Activated CD8-positive, alpha-beta memory T cell treated with anti-CD3 and anti-CD28 coated beads, Interleukin-2, amount 50 U/mL, for 24 hours (primary cell): Measurements from ENCODE around the gene DPM2.

Source experiments
- DNase-seq: peaks from one replicate; pipeline ENCODE4 v3.0.0-alpha.2; 2020; ENCODE audit errors: extremely low read depth

DPM2 gene

GRCh38 chr9:127918183-127919107, 19.2 kb downstream of the DPM2 start:
- no peak for DNase-seq

- no peak for DNase-seq
Measured at GRCh38 chr9:127917603-127918002, 20.1 kb downstream of the DPM2 start.

GRCh38 chr9:127916720-127917581, 20.7 kb downstream of the DPM2 start, which contains the start of gene ST6GALNAC4:
Gene ST6GALNAC4 (minus strand): TSS chr9:127917041. CDS start chr9:127916419, 622 bp downstream.
- DNase-seq, result peak; percentile 83

- no peak for DNase-seq
Measured at GRCh38 chr9:127915801-127916719, 21.6 kb downstream of the DPM2 start.

GRCh38 chr9:127915325-127915752, 22.3 kb downstream of the DPM2 start:
- DNase-seq, result no peak

GRCh38 chr9:127913682-127914081, 24.0 kb downstream of the DPM2 start:
- DNase-seq, result no peak

DNA sequence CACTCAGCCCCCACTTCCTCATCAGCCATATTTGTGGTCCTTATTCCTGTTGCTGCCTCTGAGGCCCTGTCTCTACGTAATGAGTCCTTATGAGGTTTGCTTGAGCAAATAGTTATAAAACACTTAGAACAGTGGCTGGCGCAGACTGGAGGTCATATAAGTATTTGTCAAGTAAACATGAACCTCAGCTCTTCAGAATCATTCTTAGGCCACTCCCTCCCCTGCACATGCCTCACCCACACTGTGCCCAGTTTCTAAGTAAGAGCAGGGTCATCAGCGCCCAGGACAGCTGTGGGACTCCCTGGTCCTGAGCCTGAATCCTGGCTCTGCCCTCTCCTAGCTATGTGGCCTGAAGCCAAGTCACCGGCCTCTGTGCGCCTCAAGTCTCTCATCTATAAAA, 24.8 kb downstream of the DPM2 start:
- no peak for DNase-seq

DNA sequence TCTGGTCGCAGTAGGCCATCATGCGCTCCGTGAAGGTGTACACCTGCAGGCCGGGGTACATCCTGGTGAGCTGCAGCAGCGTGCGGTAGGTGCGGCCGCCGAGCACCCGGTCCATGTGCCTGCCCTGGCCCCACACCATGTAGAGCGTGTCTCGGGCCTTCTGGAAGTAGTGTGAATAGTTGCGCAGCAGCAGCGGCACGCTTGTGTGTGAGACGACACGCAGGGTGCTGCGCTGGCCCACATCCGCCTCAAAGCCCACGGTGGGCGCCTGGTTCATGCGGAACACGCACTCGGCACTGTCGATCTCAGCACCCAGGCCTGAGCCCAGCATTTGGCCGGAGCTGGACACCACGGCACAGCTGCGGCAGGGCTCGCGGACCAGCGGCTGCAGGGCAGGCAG, 25.4 kb downstream of the DPM2 start:
- DNase-seq, result no peak

DNA sequence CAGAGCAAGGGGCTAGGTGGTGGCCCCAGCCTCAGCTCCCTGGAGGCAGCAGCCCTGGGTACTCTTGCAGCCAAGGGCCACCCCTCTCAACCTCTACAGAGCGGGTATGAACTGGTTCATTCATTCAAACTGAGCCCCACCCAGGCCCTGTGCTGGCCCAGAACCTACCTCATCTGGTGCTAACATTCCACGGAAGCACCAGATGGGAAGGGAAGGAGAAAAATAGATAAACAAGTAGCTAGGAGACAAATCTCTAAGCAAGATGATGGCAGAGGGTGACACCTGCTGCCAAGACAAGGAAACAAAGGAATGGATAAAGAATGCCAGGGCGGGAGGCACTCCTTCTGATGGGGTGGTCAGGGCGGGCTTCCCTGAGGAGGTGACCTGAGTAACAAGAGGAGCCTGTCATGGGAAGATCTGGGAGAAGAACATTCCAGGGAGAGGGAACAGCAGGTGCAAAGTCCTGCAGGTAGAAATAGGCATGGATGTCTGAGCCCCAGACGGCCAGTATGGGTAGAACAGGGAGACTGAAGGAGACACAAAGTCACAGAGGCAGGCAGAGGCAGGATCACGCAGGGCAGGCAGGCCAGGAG, 26.9 kb downstream of the DPM2 start:
- no peak for DNase-seq

DNA sequence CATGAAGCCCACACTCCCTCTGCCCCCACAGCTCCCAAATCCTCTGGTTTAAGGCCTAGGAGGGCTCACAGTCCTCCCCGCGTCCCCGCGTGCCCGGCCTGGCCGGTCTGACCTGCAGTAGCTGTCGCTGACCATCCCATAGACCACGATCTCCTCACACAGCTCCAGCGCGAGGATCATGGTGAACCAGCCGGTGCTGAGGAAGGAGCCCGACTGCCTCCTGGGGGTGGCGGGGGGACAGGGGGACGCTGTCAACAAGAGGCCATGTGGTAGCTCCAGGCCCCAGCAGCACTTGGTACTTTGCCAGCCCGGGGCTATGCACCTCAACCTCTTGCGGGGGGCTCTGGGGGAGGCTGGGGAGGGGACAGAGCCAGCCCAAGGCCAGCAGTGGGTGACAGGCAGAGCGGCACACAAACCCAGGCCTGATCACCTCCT, 27.8 kb downstream of the DPM2 start:
- no peak for DNase-seq

GRCh38 chr9:127908660-127908926, 29.1 kb downstream of the DPM2 start:
- no peak for DNase-seq

DNA sequence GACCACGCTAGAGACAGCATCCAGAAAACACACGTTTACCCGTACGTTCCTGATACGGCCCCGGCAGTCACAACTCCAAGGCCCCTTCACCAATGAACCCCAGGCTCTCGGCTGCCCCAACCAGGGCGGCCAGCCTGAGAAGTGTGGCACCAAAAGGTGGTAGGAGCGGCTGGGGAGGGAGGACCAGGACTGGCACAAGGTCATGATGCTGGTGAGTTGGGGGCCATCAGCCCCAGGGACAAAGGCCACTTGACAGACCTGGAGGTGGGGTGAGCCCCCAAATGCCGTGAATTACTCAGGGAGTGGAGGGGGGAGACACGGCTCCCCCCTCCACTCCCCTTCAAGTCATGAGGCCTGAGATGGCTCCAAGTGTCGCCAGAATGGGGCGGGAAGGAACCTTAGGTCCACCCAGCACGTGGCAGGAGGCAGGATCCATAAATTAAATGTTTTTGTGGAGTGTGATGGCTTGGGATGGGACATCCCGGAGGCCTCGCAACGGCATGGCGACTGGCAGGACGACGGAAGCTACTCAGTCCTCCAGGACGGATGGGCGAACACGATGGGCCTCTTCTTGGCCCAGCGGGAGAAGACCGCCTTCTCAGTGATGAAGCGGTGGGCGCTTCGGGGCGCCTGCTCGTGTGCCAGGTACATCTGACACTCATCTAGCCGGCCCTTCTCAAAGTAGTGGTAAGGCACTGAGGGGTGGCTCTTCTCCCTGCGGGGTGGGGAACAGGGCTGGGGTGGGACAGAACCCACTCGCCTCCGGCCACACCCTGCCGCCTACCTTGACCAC, 29.6 kb downstream of the DPM2 start:
- DNase-seq, result no peak

GRCh38 chr9:127905788-127906191, 31.9 kb downstream of the DPM2 start:
- no peak for DNase-seq

DNA sequence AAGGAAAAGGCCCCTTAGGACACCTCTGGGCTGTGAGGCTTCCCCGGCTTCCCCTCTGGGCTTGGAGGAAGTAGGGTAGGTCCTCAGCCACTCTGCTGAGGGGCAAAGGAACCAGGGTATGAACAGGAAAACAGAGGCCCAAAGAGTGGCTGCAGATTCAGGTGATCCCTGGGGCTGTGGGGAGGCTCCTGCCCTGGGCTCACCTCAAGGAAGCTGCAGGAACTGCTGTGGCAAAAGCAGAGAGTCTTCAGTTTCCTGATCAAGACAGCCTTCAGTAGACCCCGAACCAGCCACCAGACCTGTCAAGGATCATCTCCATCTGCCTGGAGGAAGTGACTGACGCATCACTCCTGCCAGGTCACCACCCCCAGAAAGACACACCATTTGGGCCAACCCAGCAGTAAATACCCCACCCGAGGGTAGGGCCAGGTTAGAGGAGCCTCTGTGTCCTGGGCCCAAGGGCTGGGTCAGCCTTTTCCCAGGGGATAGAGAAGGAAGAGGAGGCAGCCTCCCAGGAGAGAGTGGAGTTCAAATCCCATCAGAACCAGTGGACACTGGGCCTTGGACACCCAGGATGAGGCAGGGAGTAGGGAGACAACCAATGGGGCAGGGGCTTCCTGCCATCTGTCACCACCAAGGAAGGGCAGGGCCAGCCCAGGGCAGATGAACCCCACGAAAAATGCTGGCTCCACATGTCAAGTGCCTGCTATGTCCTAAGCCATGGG, 32.5 kb downstream of the DPM2 start:
- DNase-seq, result no peak

DNA sequence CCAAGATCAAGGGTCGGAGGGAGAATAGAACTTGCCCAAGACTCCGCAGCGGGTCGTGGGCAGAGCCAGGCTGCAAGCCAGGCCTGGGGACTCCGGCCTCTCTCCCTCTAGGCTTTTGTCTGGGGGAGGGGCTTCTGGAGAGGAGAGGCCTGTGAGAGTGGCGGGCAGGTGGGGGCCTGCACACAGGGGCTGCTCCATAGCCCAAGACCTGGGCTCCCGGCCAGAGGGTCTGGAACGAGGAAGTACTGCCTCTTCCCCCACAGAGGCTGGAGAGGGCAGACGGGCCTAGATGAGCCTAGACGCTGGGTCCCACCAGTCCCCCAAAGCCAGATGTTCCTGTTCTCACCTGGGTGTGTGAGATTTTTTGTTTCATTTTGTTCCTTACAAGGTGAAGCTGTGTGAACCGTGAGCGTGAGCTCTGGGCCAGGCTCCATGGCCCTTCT, 33.1 kb downstream of the DPM2 start:
- no peak for DNase-seq

DNA sequence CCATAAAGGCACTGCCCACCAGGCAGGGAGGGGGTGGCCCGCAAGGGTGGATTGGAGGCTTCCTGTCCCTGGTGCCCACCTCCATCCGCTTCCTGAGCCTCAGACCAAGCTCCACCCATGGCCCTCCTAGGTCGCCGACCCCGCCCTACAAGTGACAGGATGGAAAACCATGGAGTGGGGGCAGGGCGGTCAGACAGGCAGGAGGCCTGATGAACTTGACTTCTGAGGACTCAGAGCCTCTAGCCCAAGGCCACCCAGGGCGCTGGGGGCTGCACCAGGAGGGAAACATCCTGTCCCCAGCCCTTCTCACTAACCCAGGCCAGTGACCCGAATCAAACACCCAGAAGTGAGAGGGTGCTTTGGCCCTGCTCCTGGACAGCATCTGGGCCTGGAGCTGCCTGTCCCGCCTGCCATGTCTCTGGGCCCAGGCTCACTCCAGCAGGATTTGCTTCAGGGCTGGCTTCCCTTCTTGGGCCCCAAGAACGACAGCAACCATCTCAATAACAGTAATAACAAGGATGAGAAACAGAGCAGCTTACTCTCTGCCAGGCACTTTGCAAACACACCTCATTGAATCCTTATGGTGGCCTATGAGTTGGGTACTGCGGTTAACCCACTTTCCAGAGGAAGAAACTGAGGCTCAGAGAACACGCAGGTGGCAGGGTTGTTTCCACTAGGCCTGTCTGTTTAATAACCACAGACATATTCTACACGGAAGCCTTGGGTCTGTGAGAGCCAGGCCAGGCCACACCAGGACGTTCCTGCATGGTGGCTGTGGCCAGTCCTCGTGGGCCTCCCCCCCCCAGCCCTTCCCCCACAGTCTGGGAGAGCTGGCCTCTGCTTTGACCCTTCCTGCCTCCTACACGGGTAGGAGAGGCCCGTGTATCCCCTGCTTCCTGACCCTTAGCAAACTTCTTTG, 33.8 kb downstream of the DPM2 start:
- DNase-seq, result no peak

GRCh38 chr9:127899128-127899943, 38.3 kb downstream of the DPM2 start, which contains the start of gene ST6GALNAC6:
Gene ST6GALNAC6 (minus strand): TSS chr9:127899603. CDS start chr9:127897981, 1,622 bp downstream.
- DNase-seq, result no peak
